Prostate gland (tissue), 2 donors: ENCODE measurements around the gene COPG1.
A peak's percentile ranks its signal among the peaks of the same experiment; 100 is the strongest.

Experiments
- POLR2A ChIP-seq: fragments of 450-650 bp; IDR thresholded peaks from one replicate; pipeline ENCODE4 v1.6.1; 2016; ENCODE audit warnings: antibody characterized with exemption, mild to moderate bottlenecking
- POLR2AphosphoS5 ChIP-seq: sonication (generic); formaldehyde crosslinking; IDR thresholded peaks from one replicate; pipeline ENCODE4 v1.6.1; 2017; ENCODE audit warnings: antibody characterized with exemption
- TF ChIP-seq, protein P1 (sequence below), 4 experiments: fragments of 200-600 bp in 2 of 4; fragments of 450-650 bp in 2 of 4; sonication (generic) in 2 of 4; IDR thresholded peaks; 1 replicate in 3 of 4; 2 replicates in 1 of 4; pipeline ENCODE4 v1.5.1; 2016 to 2019; ENCODE audit warnings: antibody characterized with exemption in 4 of 4, mild to moderate bottlenecking in 2 of 4, moderate library complexity in 2 of 4

DNA sequence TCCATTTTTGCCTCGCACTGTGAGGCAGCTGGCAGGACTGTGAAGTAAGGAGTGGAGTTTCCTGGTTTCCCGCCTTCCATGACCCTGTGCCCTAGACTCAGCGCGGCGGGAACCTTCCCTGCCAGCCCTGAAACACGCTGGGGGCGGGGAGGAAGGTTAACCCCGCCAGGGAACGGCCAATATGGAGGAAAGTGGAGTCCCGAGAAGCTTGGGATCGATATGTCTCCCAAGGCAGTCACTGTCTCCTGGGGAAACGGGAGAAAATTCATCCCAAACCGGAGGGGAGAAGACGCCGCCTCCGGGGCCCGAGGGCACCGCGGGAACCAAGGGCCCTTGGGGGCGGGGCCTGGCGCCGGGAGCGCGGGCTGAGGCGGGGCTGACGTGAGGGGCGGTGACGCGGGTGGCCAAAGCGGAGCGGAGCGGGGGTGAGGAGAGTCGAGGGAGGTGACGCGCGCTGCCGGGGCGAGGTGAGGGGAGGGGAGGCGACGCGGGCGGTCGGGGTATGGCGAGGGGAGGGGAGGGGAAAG, 29.1 kb downstream of the COPG1 start, which contains the start of gene HMCES:
- TF ChIP-seq POLR2A (peak; percentile 86), POLR2AphosphoS5 (peak; percentile 83)
- TF ChIP-seq, protein P1, sequence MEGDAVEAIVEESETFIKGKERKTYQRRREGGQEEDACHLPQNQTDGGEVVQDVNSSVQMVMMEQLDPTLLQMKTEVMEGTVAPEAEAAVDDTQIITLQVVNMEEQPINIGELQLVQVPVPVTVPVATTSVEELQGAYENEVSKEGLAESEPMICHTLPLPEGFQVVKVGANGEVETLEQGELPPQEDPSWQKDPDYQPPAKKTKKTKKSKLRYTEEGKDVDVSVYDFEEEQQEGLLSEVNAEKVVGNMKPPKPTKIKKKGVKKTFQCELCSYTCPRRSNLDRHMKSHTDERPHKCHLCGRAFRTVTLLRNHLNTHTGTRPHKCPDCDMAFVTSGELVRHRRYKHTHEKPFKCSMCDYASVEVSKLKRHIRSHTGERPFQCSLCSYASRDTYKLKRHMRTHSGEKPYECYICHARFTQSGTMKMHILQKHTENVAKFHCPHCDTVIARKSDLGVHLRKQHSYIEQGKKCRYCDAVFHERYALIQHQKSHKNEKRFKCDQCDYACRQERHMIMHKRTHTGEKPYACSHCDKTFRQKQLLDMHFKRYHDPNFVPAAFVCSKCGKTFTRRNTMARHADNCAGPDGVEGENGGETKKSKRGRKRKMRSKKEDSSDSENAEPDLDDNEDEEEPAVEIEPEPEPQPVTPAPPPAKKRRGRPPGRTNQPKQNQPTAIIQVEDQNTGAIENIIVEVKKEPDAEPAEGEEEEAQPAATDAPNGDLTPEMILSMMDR (IDR thresholded peaks at IDR 0.05), result peak in 2 of 4 experiments; percentile 28
